GM20000 (cell line): ENCODE results near the gene ZNF280B.

Source experiments
- DNase-seq: peaks from one replicate; pipeline ENCODE4 v3.0.0; 2012; ENCODE audit warnings: low spot score
- CTCF ChIP-seq: IDR thresholded peaks from 2 replicates; pipeline ENCODE4 v1.5.1; 2012; ENCODE audit warnings: mild to moderate bottlenecking, control low read depth; ENCODE audit errors: extremely low read depth, missing control alignments

ZNF280B gene

GRCh38 chr22:22465094-22465602, 43.4 kb downstream of the ZNF280B start:
- TF ChIP-seq CTCF = no peak
- DNase-seq = no peak

- no peak for DNase-seq
- no peak for TF ChIP-seq CTCF
Measured at GRCh38 chr22:22464541-22465054, 43.9 kb downstream of the ZNF280B start.

- peak; percentile 63 for DNase-seq
- TF ChIP-seq CTCF = peak; percentile 61
Measured at GRCh38 chr22:22463855-22464540, 44.5 kb downstream of the ZNF280B start.

GRCh38 chr22:22462813-22463567, 45.6 kb downstream of the ZNF280B start:
- no peak for DNase-seq
- no peak for TF ChIP-seq CTCF

GRCh38 chr22:22461583-22461982, 47.0 kb downstream of the ZNF280B start:
- DNase-seq = no peak
- TF ChIP-seq CTCF = no peak

GRCh38 chr22:22461111-22461510, 47.4 kb downstream of the ZNF280B start:
- TF ChIP-seq CTCF = no peak
- DNase-seq = no peak

- DNase-seq = no peak
Measured at GRCh38 chr22:22460635-22461034, 47.9 kb downstream of the ZNF280B start.

More at GRCh38 chr22:22460635-22461034, 47.9 kb downstream of the ZNF280B start:
- TF ChIP-seq CTCF = no peak
